Midbrain (tissue), 1 donor: ENCODE measurements around the gene COX19.

Experiments used
- DNase-seq: peaks from one replicate; lab custom pipeline; 2025; lab: John Stamatoyannopoulos, UW

Gene COX19

DNA sequence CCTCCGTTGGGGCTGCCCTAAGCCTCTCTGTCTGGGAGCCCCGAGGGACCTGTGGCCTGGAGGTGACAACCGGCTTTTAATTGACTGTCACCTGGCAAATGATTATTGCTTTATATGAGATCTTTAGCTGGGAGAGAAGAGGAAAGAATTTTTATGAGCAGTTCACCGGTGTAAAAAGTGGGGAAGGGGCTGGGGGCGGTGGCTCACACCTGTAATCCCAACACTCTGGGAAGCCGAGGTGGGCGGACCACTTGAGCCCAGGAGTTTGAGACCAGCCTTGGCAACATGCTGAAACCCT lies 2.6 kb upstream of the COX19 start:
- no peak for DNase-seq

DNA sequence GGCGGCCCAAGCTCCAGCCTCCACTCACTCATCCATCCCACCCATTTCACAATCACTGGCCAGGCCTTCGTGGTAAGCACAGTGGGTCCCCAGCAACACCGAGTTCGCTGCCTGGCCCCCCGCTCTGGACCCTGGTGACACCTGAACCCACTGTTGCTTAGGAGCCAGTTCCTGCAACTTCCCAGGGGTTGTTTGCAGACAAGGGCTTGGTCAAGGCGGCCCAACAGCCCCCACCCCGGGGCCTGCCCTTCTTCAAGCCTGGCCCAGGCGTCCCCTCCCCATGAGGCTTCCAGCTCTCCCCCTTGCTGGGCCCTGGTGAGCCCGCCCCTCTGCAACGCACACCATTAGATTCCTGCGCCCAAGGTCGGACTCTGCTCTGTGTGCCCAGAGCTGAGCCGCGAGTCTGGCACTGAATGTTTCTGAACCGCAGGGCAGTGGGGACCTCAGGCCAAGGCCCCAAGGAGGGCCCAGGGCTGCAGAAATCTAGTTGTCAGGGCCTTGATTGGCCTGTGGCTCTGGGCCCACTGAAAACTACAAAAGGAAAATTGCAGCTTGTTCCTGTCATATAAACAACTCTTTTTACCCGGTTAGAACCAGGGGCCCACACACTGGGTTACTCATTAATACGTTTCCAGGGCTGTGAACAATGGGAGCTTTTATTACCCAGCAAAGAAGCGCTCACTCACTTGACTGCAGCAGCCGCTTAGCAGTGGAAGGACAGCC lies 2.1 kb upstream of the COX19 start:
- peak; percentile 87 for DNase-seq

DNA sequence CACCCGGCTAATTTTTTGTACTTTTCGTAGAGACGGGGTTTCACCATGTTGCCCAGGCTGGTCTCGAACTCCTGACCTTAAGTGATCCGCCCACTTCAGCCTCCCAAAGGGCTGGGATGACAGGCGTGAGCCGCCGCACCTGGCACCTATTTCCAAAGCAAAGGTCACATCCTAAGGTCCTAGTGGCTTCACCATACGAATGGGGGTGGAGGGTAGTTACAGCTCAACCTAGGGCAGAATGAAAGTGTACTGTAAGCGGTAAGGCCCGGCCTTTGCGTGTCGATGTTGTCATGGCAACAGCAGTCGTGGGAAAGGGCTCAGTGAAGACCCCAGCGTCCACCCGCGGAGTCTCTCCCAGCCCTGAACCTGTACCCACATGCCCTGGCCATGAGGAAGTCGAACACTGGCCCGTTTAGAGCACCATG lies 1.6 kb upstream of the COX19 start:
- no peak for DNase-seq

DNA sequence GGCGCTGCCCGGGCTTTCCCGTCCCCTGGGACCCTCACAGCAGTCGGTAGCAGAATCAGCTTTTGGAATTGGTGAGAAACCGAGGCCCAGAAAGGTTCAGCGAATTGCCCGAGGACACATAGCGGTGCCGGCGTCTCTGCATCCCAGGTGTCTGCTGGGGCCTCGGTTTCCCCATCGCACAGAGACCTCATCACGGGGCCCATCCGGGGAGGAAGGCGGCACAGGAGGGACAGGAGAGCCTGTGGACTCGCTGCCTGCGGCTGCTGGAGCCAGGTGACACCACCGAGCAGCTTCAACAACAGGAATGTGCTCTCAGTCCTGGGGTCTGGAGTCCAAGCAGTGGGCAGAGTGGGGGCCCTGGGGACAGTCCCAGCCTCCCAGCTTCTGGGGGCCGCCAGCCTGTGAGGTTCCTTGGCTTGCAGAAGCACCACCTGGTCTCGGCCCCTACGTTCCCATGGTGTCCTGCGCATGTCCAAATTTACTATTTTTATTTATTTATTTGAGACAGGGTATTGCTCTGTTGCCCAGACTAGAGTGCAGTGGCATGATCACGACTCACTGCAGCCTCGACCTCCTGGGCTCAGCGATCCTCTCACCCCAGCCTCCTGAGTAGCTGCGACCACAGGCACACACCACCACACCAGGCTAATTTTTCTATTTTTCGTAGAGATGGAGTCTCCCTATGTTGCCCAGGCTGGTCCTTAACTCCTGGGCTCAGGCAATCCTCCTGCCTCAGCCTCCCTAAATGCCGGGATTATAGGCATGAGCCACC lies 539 bp upstream of the COX19 start:
- DNase-seq = no peak

DNA sequence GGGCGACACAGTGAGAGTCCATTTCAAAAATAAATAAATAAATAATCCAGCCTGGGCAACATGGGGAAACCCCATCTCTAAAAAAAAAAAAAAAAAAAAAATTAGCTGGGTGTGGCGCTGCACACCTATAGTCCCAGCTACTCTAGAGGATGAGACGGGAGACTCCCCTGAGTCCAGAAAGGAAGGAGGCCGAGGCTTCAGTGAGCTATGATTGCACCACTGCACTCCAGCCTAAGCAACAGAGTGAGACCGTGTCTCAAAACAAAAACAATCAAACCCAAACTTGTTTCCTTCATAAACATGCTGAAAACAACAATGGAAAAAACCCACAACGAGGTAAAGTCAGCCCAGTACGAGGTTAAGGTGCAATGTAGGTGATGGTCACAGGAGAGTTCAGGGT lies 1.2 kb downstream of the COX19 start:
- no peak for DNase-seq

DNA sequence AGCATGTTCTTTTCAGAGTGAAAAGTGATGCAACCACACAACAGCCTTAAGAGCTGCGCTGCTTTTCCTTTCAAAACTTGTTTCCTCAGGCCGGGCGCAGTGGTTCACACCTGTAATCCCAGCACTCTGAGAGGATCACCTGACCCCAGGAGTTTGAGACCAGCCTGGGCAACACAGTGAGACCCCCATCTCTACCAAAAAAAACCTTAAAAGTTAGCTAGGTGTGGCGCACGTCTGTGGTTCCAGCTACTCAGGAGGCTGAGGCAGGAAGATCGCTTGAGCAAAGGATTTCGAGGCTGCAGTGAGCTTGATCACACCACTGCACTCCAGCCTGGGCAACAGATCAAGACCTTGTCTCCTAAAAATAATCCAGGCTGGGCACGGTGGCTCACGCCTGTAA lies 2.0 kb downstream of the COX19 start:
- DNase-seq = no peak

DNA sequence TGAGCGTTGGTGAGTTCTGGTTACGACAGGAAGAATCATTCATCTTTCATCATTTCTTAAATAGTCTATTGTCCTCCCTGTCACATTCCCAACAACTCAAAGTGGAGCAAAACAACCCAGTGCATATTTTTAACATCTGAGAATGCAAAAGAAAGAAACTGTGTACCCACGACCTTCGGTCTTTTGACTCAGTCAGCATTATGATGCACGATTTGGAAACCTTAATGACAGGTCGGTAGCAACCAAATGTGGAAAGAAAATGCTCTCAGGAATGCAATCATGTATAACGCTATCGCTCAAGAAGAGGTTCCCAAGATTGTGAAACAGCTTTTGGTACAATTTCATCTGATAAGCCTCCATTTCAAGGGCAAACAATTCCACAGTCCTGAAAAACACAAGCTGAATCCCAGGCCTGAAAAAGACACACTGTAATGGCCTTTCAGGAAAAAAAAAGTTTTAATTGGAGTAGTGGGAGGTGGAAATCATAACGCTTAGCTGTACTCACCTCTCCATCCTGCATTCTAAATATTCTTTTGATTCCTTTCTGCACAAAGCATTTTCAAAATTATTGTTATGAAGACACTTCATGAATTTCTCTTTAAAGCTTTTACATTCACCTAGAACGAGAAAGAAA lies 2.6 kb downstream of the COX19 start:
- no peak for DNase-seq

DNA sequence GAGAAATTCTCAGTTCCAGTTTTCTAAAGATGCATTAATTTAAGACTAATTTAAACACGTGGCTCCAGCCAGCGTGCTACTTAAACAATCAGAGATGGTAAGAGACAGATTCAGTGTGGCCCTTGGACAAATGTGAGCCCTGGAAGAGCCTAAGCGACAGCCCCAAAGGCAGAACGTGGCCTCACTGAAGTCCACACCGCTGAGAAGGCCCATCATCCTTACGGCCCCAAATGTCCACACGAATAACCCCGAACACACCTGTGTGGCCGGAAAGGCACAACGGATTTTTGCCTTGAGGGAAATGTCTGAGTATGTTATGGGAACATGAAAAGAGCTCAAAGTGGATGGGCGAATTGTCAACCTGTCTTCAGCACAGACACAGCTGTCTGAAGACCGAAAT lies 3.2 kb downstream of the COX19 start:
- no peak for DNase-seq

DNA sequence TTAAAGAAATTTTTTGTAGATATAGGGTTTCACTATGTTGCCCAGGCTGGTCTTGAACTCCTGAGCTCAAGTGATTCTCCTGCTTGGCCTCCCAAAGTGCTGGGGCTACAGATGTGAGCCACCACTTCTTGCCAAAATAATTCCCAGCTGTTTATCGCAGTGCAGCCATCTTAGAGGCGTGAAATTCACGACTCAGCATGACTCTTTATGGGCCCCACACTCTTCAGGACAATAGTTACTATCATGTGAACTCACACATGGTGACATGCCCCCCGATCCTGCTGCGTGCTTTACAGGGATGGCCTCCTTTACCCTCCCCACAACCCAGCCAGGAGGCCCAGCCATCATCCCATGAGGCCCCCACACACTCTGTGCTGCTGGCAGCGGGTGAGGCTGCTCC lies 4.6 kb downstream of the COX19 start:
- DNase-seq = no peak

DNA sequence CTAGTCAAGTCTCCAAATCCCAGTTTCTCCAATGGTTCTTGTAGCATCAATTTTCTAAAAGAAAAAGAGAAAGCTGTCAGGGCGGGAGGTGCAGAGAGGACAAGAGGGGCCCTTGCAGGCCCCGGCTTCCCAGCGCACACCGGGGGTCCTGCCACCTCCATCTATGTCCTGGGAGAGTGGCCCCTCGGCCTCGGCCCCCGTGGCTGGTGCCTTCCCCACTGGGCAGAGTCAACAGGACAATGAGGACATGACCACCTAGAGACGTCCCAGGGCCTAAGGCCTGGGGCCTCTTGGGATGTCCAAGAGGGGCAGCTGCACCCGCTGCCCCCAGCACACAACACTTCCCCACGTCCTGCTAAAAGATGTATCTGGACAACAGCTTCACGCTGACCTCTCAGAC lies 5.9 kb downstream of the COX19 start:
- no peak for DNase-seq

DNA sequence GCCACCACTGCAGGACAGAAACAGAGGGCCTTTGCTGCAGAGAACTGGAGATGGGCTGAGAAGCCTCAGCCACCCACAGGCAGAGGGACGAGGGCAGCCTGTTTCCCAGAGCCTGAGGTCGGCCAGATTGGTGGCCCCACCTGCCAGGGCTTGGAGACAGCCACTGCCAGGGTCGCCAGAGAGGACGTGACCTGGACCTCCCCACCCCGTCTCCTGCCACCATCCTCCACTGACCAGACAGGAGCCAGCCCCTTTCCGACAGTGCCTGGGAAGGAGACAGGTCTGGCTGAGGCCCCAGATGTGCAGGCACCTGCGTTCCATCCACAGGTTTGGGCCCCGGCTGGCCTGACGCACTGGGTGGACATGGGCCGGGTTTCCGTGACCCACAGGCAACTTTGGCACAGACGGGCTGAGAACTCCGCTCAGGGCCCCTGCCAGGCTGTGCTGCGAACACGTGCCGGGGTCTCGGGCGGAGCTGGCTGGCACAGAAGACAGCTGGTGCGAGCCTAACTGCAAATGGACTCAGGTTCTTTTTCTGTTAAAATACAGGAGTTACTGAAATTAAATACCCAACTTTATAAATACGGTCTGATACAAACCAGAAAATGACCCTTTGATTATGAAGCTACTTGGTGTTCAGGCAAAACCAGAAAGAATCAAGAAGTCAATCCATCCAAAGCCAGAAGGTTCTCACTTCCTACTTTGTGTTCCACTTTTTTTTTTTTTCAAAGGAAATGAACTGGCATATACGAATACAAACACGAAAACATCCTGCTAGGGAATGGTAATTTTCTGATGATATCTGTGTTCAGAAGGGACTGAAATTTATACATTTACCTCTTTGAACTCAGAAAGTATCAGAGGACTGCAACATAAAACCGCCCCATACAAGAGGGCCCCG lies 6.9 kb downstream of the COX19 start:
- DNase-seq = no peak

DNA sequence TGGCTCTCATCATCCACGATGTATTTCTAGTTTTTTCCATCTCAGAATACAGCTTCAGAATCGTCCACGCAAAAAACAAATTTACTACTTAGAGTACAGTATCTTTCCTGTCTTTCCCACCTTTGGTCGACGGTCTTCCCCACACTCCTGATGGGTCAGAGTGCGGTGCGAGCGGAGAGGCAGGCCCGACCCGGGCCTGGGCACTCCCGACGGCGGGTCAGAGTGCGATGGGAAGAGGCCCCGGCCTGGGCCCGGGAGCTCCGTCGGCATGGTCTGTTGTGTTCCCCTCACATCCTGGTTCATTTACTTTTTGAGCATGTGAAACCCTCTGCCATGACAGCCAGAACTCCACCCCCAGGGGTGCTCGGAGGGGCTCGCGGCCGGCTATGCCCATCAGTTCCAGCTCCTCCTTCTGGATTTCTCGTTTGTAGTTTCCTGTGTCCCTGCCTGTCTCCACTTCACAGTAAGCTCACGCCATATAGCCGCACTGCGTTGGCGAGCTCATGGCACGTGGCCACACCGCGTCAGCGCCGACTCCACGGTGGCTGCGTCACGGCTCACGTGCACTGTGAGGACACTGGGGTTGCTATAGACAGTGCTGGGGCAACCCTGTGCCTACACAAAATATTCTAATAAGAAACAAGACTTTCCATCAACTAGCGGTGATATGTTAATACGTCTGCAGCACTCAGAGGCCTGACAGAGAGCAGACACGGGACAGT lies 7.8 kb downstream of the COX19 start:
- DNase-seq = no peak

DNA sequence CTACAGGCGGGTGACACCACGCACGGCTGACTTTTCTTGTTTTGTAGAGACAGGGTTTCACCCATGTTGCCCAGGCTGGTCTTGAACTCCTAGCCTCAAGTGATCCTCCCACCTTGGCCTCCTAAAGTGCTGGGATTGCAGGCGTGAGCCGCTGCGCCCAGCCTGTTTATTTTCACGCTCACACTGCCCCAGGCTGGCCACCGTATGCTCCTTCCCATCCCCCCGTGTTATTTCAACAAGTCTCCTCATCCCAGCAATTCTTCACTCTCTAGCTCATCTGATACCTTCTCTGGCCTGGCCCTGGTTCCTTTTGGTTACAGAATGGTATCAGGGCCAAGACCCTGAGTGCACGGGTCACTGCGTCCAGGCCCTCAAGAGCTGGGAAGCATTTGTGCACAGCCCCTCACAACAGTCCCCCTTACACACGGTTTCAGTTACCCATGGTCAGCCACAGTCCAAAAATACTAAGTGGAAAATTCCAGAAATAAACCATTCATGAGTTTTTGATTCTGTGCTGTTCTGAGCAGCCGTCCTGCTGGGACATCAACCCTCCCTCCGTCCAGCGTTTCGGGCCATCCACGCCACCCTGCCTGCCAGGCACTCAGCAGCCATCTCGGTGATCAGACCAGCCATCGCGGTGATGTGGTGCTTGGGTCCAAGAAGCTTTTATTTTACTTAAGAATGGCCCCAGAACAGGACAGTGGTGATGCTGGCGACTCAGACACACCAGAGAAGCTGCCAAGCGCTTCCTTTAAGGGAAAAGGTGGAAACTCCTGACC lies 8.9 kb downstream of the COX19 start:
- no peak for DNase-seq

DNA sequence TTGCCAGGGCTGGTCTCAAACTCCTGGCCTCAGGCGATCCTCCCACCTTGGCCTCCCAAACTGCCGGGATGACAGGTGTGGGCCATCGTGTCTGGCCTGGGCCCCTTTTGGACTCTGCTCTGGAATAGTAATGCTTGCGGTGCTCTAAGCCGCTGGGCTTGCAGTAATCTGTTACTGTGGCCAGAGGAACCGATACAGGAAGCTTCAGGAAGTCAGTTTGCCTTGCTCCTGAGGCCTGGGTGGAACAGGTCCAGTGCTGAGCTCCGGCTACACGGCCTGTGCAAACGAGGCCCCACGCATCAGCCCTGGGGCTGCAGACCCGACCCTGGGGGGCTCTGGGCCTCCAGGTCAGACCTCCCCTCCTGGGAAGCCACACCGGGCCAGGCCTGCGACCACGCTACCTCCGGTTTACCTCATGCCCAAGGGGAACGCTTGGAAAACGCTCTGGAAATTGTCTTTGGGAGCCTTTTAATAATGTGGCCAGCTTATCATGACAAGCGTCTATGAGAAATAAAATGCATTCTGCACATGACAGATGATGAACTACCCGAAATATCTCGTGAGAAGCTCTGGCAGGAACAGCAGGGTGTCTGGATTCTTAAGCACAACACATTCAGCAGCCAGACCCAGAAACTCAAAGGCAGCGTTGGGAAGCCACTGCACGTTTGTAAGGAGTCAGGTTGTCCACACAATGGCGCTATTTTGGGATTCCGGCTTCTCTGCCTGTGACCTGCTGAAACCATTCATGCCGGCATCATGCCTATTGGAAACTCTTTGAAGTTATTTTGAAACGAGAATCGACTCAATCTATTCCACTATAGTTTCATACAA lies 10.7 kb downstream of the COX19 start:
- peak; percentile 65 for DNase-seq

DNA sequence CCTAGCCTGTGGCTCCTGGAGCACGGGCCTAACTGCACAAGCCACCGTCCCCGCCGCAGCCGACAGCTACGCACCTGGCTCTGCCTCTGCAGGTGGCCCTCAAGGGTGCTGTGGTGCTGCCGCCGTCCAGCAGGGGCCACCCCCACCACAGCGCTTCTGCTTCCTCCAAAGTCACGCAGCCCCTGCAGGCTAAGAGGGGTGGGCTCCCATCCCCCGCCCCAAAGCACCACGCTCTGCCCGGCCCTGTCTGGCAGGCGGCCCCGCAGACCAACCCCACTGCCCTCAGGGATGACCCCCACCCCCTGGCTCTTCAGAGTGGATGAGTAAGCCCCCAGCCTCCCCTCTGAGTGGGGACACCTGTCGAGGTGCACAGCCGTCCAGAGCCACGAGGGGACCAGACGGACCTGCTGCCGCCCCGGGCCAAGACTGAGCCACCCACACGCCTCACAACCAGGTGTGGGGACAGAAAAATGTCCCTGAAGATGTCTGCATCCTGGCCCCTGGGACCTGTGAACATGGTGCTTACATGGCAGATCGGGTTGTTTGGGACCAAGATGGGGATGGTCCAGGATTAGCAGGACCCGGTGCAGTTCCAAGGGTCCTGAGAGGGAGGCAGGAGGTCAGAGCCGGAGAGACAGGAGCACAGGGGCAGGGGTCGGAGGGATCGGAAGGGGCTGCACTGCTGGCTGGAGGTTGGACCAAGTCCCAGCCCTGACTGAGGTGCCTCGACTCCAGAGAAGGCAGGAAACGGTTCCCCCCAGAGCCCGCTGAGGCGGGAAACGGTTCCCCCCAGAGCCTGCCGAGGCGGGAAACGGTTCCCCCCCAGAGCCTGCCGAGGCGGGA lies 11.9 kb downstream of the COX19 start:
- DNase-seq = no peak

DNA sequence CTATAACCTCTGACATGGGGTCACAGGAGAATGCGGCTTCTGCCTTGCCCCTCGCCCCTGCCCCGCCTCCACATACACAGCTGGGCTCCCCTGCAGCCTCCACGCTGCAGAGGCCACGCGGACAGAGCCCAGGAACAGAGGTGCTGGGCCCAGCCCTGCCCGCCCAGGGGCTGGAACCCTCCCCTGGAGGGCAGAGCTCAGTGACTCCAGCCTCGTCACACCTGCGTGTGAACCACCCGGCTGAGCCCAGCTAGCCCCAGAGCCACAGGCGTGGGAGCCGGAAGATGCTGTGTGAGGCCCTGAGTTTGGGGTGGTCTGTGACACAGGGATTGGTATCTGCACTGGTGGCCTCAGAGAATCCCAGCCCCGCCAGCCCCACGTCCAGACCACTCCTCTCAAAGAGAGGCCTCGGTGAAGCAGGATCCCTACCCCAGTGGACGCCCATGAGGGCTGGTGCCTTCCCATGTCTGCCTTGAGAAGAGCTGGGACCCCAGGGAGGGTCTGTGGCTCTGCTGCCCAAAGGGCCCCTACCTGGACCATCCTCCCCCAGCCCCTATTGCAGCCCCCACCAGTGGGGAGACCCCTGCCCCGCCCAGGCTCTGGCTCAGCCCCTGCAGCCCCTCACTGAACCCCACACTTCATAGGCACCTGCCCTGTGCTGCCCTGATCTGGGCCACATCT lies 12.8 kb downstream of the COX19 start:
- no peak for DNase-seq

DNA sequence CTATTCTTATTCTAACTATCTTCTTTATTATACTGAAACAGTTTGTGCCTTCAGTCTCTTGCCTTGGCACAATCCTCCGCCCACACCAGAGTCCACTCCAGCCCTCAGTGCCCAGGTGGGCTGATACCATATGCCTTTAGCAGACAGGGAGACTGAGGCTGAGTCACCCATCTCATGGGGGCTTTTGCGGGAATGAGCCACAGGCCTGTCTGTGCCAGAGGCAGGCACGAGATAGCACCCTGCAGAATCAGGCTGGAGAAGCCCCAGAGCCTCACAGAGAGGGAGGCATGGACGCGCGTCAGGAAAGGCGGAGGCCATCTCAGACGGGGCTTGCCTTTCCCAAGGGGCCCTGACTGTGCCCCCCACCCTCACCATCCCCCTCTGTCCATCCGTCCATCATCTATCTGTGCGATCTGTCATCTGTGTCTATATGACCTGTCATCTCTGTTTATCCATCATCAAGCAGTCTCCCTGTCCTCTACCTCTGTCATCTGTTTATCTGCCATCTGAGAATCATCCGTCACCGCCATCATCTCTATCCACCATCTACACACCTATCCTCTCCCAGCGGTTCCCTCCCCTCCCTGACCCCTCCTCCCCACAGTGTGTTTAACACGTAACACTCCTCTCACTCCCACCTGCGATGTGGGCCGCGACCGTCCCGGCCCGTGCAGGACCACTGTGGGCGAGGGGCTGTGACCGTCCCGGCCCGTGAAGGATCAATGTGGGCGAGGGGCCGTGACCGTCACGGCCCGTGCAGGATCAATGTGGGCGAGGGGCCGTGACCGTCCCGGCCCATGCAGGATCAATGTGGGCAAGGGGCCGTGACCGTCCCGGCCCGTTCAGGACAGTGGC lies 13.6 kb downstream of the COX19 start:
- DNase-seq = no peak
